Measurements from ENCODE around the gene CD59.

The CD59 gene

DNA sequence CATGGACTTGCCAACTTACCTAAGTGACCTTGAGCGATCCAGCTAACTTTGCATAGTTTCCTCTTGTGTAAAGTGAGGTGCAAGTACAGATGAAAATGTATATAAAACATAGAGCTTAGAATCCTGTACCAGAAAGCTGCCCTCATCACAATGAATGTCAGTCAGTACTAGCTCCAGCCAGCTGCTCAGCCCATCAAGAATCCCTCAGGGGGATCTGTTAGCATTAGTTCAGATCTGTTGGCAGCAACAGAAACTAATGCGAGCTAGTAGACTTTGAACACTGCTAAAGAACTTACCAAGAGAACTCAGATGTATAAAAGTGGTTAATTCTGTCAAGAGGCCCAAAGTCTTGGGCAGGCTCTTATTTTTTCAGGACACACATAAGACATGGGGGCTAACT lies 29.3 kb downstream of the CD59 start:
- no peak for DNase-seq (ENCODE audit: low read depth)
- TF ChIP-seq, protein P1, sequence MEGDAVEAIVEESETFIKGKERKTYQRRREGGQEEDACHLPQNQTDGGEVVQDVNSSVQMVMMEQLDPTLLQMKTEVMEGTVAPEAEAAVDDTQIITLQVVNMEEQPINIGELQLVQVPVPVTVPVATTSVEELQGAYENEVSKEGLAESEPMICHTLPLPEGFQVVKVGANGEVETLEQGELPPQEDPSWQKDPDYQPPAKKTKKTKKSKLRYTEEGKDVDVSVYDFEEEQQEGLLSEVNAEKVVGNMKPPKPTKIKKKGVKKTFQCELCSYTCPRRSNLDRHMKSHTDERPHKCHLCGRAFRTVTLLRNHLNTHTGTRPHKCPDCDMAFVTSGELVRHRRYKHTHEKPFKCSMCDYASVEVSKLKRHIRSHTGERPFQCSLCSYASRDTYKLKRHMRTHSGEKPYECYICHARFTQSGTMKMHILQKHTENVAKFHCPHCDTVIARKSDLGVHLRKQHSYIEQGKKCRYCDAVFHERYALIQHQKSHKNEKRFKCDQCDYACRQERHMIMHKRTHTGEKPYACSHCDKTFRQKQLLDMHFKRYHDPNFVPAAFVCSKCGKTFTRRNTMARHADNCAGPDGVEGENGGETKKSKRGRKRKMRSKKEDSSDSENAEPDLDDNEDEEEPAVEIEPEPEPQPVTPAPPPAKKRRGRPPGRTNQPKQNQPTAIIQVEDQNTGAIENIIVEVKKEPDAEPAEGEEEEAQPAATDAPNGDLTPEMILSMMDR (conservative IDR thresholded peaks at IDR 0.05; ENCODE audit: low read depth, low read length), result no peak
- H3K4me3 ChIP-seq (ENCODE audit: low read depth, low read length), result no peak overlapping the region

- TF ChIP-seq, protein P1 (conservative IDR thresholded peaks at IDR 0.05; ENCODE audit: low read depth, low read length), result no peak
- peak; percentile 63 for DNase-seq (ENCODE audit: low read depth)
- no peak overlapping the region for H3K4me3 ChIP-seq (ENCODE audit: low read depth, low read length)
These were observed 29.7 kb downstream of the CD59 start for GRCh38 chr11:33706546-33706945.

GRCh38 chr11:33704240-33705002 lies 31.8 kb downstream of the CD59 start:
- no peak for DNase-seq (ENCODE audit: low read depth)
- H3K4me3 ChIP-seq (ENCODE audit: low read depth, low read length), result no peak overlapping the region
- TF ChIP-seq, protein P1 (conservative IDR thresholded peaks at IDR 0.05; ENCODE audit: low read depth, low read length), result peak; percentile 25

DNA sequence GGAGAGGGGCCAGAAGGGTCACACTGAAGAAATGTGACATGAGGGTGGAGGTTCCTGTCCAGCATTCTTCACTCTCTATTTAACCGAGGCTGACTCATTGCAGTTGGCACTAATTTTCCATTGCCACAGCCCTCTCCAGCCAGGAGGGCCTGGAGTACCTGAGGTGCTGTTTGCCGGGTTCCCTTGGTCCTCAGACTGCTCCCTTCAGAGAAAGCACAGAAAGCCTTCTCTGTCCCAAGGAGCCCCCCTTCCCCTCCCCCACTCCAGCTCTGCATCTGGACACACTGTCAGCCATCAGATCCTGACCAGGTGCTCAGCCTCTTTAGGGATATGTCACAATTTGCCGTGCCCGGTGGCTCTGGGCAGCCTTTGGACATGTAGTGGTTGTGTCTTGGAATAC lies 32.4 kb downstream of the CD59 start:
- TF ChIP-seq, protein P1 (conservative IDR thresholded peaks at IDR 0.05; ENCODE audit: low read depth, low read length), result no peak
- no peak for DNase-seq (ENCODE audit: low read depth)
- H3K4me3 ChIP-seq (ENCODE audit: low read depth, low read length), result no peak overlapping the region

GRCh38 chr11:33703234-33703633 lies 33.0 kb downstream of the CD59 start:
- TF ChIP-seq, protein P1 (conservative IDR thresholded peaks at IDR 0.05; ENCODE audit: low read depth, low read length), result no peak
- no peak overlapping the region for H3K4me3 ChIP-seq (ENCODE audit: low read depth, low read length)
- DNase-seq (ENCODE audit: low read depth), result no peak

GRCh38 chr11:33701302-33702230 lies 34.7 kb downstream of the CD59 start:
- H3K4me3 ChIP-seq (ENCODE audit: low read depth, low read length), result peak overlapping the region; percentile 41
- TF ChIP-seq, protein P1 (conservative IDR thresholded peaks at IDR 0.05; ENCODE audit: low read depth, low read length), result no peak
- DNase-seq (ENCODE audit: low read depth), result peak; percentile 84

Data from choroid plexus epithelial cell (primary cell).